ENCODE data around the gene PPM1E.

The PPM1E gene

DNA sequence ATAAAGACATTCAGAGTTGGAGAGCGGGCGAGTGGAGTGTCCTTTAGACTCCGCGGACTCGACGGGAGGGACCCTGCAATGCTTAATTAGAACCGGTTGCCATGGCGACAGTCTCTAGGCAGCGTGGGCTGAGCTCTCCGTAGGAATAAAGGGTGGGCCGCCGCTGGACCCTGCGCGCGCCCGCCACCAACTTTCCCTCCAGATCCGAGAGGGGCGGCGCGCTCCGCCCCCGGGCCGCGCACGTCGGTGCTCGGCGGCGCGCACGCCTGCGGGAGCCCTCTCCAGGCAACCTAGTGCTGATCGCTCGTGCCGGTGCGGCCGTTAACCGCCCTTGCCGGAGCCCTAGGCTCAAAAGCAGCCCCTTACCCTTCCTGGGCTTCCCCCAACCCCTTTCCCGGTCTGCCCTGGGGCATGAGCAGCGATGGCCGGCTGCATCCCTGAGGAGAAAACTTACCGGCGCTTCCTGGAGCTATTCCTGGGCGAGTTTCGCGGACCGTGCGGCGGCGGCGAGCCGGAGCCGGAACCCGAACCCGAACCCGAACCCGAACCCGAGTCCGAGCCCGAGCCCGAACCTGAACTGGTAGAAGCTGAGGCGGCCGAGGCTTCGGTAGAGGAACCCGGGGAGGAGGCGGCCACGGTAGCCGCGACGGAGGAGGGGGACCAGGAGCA lies at the start of gene PPM1E:
PPM1E (plus strand) TSS at position 278 of the 669 bp plus-strand sequence.
- H3K9me3 ChIP-seq (ENCODE audit: insufficient read depth, low read length): no peaks in the 10 kb centered on the region
- H2AFZ ChIP-seq (ENCODE audit: low read depth, low read length, severe bottlenecking): peak within 1 kb of the TSS; percentile 98
- H3K79me2 ChIP-seq (ENCODE audit: insufficient read depth, low read length): no peaks in the 10 kb centered on the region
- no peaks in the 10 kb centered on the region for H3K27me3 ChIP-seq (ENCODE audit: low read length)
- H4K20me1 ChIP-seq (ENCODE audit: low read depth, low read length): no peaks in the 10 kb centered on the region
- peak within 1 kb of the TSS; percentile 76 for H3K4me2 ChIP-seq (ENCODE audit: low read depth, low read length, poor library complexity, severe bottlenecking)
- H3F3A ChIP-seq (ENCODE audit: insufficient read depth): peaks cover 6% of the 10 kb centered on the region
- H3K27ac ChIP-seq (ENCODE audit: low read depth, low read length): no peak within 1 kb of the TSS
- peak within 1 kb of the TSS; percentile 94 for H3K4me3 ChIP-seq (ENCODE audit: insufficient read depth, low read length, poor library complexity, severe bottlenecking)
- peak within 1 kb of the TSS; percentile 80 for H3K9ac ChIP-seq (ENCODE audit: low read length)
- H3K36me3 ChIP-seq (ENCODE audit: low read length): no peaks in the 10 kb centered on the region
- no peaks in the 10 kb centered on the region for H3K9me2 ChIP-seq (replicated peaks; ENCODE audit: insufficient read depth, low read length)
- TF ChIP-seq, protein P1, sequence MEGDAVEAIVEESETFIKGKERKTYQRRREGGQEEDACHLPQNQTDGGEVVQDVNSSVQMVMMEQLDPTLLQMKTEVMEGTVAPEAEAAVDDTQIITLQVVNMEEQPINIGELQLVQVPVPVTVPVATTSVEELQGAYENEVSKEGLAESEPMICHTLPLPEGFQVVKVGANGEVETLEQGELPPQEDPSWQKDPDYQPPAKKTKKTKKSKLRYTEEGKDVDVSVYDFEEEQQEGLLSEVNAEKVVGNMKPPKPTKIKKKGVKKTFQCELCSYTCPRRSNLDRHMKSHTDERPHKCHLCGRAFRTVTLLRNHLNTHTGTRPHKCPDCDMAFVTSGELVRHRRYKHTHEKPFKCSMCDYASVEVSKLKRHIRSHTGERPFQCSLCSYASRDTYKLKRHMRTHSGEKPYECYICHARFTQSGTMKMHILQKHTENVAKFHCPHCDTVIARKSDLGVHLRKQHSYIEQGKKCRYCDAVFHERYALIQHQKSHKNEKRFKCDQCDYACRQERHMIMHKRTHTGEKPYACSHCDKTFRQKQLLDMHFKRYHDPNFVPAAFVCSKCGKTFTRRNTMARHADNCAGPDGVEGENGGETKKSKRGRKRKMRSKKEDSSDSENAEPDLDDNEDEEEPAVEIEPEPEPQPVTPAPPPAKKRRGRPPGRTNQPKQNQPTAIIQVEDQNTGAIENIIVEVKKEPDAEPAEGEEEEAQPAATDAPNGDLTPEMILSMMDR (IDR thresholded peaks at IDR 0.05; ENCODE audit: insufficient read depth, low read length, poor library complexity, severe bottlenecking): no peak
- TF ChIP-seq EZH2phosphoT487 (conservative IDR thresholded peaks at IDR 0.05; ENCODE audit: low read length): no peak

DNA sequence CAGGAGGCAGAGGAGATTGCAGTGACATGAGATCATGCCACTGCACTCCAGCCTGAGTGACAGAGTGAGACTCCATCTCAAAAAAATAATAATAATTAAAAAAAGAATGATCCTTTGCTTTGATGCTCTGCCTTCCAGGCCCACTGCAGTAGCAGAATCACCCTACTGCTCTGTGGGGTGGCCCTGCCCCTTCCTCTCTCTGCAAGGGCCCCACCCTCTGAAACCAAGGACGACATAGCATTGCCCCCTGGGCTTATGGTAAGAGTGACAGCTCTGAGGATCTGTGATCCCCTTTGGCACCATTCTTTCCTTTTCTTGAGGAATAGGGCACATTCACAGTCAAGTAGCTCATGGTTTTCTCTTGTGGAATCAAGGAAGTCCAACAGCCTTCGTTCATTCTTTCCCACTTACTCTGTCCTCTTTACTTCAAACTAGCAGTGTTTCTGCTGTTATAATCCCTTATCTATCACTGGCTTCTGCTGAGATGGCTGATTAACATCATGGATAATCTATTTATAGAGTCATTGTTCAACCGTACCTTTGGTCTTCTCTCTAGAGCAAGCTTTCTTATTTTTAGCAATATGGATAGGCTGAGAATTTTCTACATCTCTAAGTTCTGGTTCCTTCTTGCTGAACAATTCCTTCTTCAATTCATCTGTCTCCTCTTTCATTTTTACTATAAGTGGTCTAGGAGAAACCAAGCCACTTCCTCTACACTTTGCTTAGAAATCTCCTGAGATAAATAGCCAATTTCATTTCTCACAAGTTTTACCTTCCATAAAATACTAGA lies 49.1 kb upstream of the PPM1E start:
- Histone ChIP-seq H3K9ac (ENCODE audit: low read length) (no peak overlapping the region), H3K4me2 (ENCODE audit: low read depth, low read length, poor library complexity, severe bottlenecking) (no peak overlapping the region), H3K27ac (ENCODE audit: low read depth, low read length) (no peak overlapping the region)

DNA sequence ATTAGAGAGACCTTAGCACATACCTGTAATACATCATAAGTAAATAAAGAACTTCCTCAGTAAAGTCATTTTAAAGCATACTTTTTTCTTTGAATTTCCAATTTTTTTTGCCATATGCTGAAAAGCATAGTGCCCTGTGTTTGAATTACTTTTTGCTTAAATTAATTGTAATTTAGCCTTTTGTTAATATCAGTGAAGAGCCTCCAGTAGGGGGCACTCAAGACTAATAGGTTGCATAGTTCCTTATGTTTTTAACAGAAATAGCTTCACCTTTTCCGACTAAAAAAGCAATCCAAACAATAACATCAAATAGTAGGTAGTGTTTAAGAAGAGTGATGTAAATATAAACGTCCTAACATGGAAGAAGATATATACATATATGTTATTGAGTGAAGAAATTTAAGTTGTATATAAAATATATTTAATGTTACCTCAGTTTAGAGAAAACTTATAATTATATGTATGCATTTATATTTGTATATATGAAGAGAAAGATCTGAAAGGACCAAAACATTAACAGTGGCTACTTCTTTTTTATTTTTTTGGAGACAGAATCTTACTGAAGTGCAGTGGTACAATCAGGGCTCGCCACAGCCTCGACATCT lies 44.6 kb upstream of the PPM1E start:
- no peak for TF ChIP-seq EZH2phosphoT487 (conservative IDR thresholded peaks at IDR 0.05; ENCODE audit: low read length)
- TF ChIP-seq, protein P1 (IDR thresholded peaks at IDR 0.05; ENCODE audit: insufficient read depth, low read length, poor library complexity, severe bottlenecking): peak; percentile 85
- H3K4me3 ChIP-seq (ENCODE audit: insufficient read depth, low read length, poor library complexity, severe bottlenecking): no peak overlapping the region
- 0 out of 2 replicates have a peak, but pooled peaks cover 5% of the 10 kb centered on the region for H3F3A ChIP-seq (ENCODE audit: insufficient read depth)
- H3K27me3 ChIP-seq (ENCODE audit: low read length): no peaks in the 10 kb centered on the region
- H3K36me3 ChIP-seq (ENCODE audit: low read length): peaks cover 12% of the 10 kb centered on the region; the same call in 1 of the 2 replicates
- H4K20me1 ChIP-seq (ENCODE audit: low read depth, low read length): no peaks in the 10 kb centered on the region
- H3K9ac ChIP-seq (ENCODE audit: low read length): no peak overlapping the region
- H3K79me2 ChIP-seq (ENCODE audit: insufficient read depth, low read length): no peaks in the 10 kb centered on the region
- no peaks in the 10 kb centered on the region for H3K9me3 ChIP-seq (ENCODE audit: insufficient read depth, low read length)
- H3K4me2 ChIP-seq (ENCODE audit: low read depth, low read length, poor library complexity, severe bottlenecking): no peak overlapping the region
- H3K9me2 ChIP-seq (replicated peaks; ENCODE audit: insufficient read depth, low read length): no peaks in the 10 kb centered on the region
- no peak overlapping the region for H3K27ac ChIP-seq (ENCODE audit: low read depth, low read length)
- H2AFZ ChIP-seq (ENCODE audit: low read depth, low read length, severe bottlenecking): no peak overlapping the region

More for the DNA sequence above, 49.1 kb upstream of the PPM1E start:
- Histone ChIP-seq H3K9me3 (ENCODE audit: insufficient read depth, low read length) (no peaks in the 10 kb centered on the region), H3F3A (ENCODE audit: insufficient read depth) (0 out of 2 replicates have a peak, but pooled peaks cover 5% of the 10 kb centered on the region), H2AFZ (ENCODE audit: low read depth, low read length, severe bottlenecking) (no peak overlapping the region), H3K4me3 (ENCODE audit: insufficient read depth, low read length, poor library complexity, severe bottlenecking) (no peak overlapping the region), H3K27me3 (ENCODE audit: low read length) (no peaks in the 10 kb centered on the region), H3K9me2 (replicated peaks; ENCODE audit: insufficient read depth, low read length) (no peaks in the 10 kb centered on the region), H4K20me1 (ENCODE audit: low read depth, low read length) (no peaks in the 10 kb centered on the region), H3K36me3 (ENCODE audit: low read length) (peaks cover 6% of the 10 kb centered on the region; the same call in 1 of the 2 replicates), H3K79me2 (ENCODE audit: insufficient read depth, low read length) (no peaks in the 10 kb centered on the region)
- no peak for TF ChIP-seq EZH2phosphoT487 (conservative IDR thresholded peaks at IDR 0.05; ENCODE audit: low read length)
- TF ChIP-seq, protein P1 (IDR thresholded peaks at IDR 0.05; ENCODE audit: insufficient read depth, low read length, poor library complexity, severe bottlenecking): no peak
